ENCODE data around the gene CEP85L.

DNA sequence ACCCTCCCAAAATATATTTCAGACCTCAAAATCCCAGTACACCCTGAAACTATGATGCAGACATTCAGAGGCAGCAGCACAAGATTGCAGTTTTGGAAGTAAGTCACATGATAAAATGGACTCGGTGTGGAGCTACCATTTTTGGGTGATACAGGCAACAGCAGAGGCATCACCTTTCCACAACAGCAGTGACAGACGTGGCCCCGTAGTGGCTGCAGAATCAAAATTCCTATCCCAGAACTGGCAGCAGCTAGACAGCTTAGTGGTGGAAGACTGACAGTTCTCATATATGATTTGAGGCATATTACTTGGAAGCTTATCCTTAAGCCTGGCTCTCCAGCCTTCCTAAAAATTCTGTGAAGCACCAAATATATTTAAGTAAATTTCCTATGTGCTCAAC lies 83.4 kb downstream of the CEP85L start:
- TF ChIP-seq, protein P1, sequence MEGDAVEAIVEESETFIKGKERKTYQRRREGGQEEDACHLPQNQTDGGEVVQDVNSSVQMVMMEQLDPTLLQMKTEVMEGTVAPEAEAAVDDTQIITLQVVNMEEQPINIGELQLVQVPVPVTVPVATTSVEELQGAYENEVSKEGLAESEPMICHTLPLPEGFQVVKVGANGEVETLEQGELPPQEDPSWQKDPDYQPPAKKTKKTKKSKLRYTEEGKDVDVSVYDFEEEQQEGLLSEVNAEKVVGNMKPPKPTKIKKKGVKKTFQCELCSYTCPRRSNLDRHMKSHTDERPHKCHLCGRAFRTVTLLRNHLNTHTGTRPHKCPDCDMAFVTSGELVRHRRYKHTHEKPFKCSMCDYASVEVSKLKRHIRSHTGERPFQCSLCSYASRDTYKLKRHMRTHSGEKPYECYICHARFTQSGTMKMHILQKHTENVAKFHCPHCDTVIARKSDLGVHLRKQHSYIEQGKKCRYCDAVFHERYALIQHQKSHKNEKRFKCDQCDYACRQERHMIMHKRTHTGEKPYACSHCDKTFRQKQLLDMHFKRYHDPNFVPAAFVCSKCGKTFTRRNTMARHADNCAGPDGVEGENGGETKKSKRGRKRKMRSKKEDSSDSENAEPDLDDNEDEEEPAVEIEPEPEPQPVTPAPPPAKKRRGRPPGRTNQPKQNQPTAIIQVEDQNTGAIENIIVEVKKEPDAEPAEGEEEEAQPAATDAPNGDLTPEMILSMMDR (IDR thresholded peaks at IDR 0.05; ENCODE audit: low read depth, low read length) = no peak
- TF ChIP-seq, protein P2, sequence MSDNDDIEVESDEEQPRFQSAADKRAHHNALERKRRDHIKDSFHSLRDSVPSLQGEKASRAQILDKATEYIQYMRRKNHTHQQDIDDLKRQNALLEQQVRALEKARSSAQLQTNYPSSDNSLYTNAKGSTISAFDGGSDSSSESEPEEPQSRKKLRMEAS (IDR thresholded peaks at IDR 0.05; ENCODE audit: low read depth, low read length) = no peak
- TF ChIP-seq POLR2A (IDR thresholded peaks at IDR 0.05; ENCODE audit: extremely low read depth, insufficient read length) = no peak
- no peak for TF ChIP-seq MYC (IDR thresholded peaks at IDR 0.05; ENCODE audit: low read depth, low read length)
